Right cardiac atrium (tissue), 5 donors: ENCODE data around the gene CMC4. TPM values are rescaled to one million over a fixed set of nuclear protein-coding genes. Genes with fewer than 3 reads are reported as not detected.

Experiments used
- ATAC-seq, 2 donors: fragments of 200-7000 bp; cut with Tn5 transposase; one replicate each; pipeline versions ENCODE4 v1.8.0 to v1.9.1; 2020; ENCODE audit warnings: moderate library complexity in 2 of 2, mild to moderate bottlenecking in 1 of 2
- DNase-seq, 3 donors: peaks; one replicate each; pipeline ENCODE4 v3.0.0-alpha.2; 2020
- H3K27ac ChIP-seq: one replicate; pipeline ENCODE4 v1.5.1; 2013; ENCODE audit warnings: mild to moderate bottlenecking, low read length, control low read depth, moderate library complexity
- H3K27me3 ChIP-seq: one replicate; pipeline ENCODE4 v1.6.1; 2013; ENCODE audit not compliant: control insufficient read depth, insufficient read depth
- H3K4me1 ChIP-seq: one replicate; pipeline ENCODE4 v1.6.1; 2013; ENCODE audit warnings: low read length; ENCODE audit not compliant: control insufficient read depth, insufficient read depth
- H3K4me3 ChIP-seq: one replicate; pipeline ENCODE4 v1.5.1; 2013; ENCODE audit warnings: low read length, control low read depth
- H3K9me3 ChIP-seq: one replicate; pipeline ENCODE4 v1.6.1; 2013; ENCODE audit warnings: low read length; ENCODE audit not compliant: control insufficient read depth
- WGBS: extraction: QIAGEN DNeasy Blood & Tissue Kit; methylation state at CpG from one replicate; pipeline ENCODE4 v1.1.7; 2013; 5-methylcytosine and 5-hydroxymethylcytosine counted together
- intact Hi-C, 4 donors: fragments of 100-400 bp; cut with DNase I; formaldehyde crosslinking; loops; one replicate each; pipeline versions ENCODE4 v1.11.0 to v1.14.0; 2022 to 2023
- polyA plus RNA-seq: library from polyadenylated mRNA; stranded (reverse); fragments of 200-250 nt; gene quantifications from one replicate; pipeline ENCODE4 v1.2.3, GENCODE V29; 2013
- total RNA-seq, 4 donors: library from RNA; stranded (reverse); fragmentation: NEBNext Ultra II Directional; extraction: Animal tissue kit (Norgen Biotek cat#: 25700); gene quantifications; one replicate each; pipeline ENCODE4 v1.2.1, GENCODE V29; 2021
- donor health status: healthy with polysubstance abuse.
- donor health status: DM: no; HTN: yes; CAD: no.
- donor health status: DM: no; HTN: no; CAD: no.
- donor health status: DM: no; HTN: yes; CAD: no; lungs with severe emphysema.
- donor health status: DM: yes; HTN: yes; CAD: no.

The CMC4 gene
- total and polyA plus RNA-seq, 5 donors, result 18.8 to 56.3 (median 22.2) TPM

DNA sequence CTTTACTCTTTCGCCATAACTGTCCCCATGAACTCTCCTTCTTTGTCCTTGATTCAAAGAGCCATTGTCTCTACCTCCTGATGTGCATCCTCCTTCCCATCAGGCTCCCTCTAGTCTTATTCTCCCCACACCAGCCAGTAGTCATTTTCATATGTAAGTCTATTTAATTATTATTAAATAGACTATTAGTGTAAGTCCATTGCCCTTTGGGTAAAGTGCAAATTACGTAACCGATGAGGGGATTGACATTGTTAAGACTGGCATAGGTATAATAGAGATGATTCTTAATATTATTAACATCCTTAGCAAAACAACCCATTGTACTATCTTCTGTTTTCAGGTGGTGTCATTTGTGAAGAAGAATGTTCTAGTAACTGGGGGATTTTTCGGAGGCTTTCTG lies 16.7 kb downstream of the CMC4 start:
- no peaks in the 10 kb centered on the region for H3K27me3 ChIP-seq
- no peak for DNase-seq
- H3K4me1 ChIP-seq, result peaks cover 2% of the 10 kb centered on the region
- WGBS, result 89% methylated on average over 4 of the region's 4 CpGs
- no peaks in the 10 kb centered on the region for H3K9me3 ChIP-seq
- intact Hi-C loops, result loop anchor here in 1 of 4 donors (10.0 kb wide), 1 partner anchor 69 kb away; no protein-coding TSS in a partner anchor
- ATAC-seq, result no peak
- H3K27ac ChIP-seq, result no peak overlapping the region
- no peak overlapping the region for H3K4me3 ChIP-seq

DNA sequence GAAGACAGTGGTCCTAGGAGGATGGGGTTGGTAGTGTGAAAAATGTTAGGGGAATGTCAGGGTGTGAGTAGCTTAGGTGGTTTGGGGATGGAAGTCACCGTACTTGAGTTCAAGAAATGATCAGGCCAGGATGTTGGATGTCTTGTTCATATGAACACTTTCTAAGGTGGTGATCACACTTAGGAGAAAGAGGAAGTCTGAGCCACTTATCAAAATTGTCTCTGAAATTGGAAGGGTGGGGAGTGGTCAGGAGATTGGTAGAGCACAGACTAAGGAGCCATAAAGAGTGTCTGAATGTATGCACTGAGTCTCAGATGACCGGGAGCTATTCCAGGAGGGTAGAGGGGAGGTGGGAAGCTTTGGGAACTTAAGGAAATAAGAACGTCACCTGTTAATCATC lies 17.3 kb downstream of the CMC4 start:
- no peak for DNase-seq
- Histone ChIP-seq H3K4me3 (no peak overlapping the region), H3K27ac (no peak overlapping the region), H3K4me1 (peaks cover 4% of the 10 kb centered on the region), H3K27me3 (no peaks in the 10 kb centered on the region), H3K9me3 (no peaks in the 10 kb centered on the region)
- WGBS, result 93% methylated on average over 3 of the region's 3 CpGs
- no peak for ATAC-seq
- intact Hi-C loops, result loop anchor here in 1 of 4 donors (10.0 kb wide), 1 partner anchor 69 kb away; no protein-coding TSS in a partner anchor

DNA sequence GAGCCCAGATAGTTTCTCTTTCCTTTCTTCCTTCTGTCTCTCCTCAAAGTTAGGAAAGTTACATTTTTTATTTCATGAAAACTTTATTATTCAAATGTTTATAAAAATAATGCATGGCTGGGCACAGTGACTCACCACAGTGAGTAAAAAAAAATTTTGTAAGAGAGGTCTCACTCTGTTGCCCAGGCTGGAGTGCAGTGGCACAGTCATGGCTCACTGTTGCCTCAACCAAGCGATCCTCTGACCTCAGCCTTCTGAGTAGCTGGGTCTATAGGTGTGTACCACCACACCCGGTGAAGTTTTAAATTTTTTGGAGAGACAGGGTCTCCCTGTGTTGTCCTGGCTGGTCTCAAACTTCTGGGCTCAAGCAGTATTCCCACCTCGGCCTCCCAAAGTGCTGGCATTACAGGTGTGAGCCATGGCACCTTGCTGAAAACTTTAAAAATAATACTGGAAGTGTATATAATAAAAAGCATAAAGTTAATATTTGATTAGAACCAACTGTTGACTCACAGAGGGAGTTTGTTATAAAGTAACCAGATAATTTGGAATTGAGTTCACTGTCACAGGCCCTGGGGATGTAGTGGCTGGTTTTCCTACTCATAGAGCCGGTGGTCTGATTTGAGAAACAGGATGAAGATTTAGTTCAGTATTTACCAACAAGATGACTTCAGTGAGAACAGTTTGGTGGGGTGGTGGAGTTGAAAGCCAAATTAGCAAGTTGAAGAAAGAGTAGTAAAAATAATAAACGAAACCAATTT lies 18.0 kb downstream of the CMC4 start:
- no peaks in the 10 kb centered on the region for H3K9me3 ChIP-seq
- H3K27me3 ChIP-seq, result no peaks in the 10 kb centered on the region
- peaks cover 4% of the 10 kb centered on the region for H3K4me1 ChIP-seq
- ATAC-seq (no peak), DNase-seq (no peak)
- intact Hi-C loops, result loop anchor here in 1 of 4 donors (10.0 kb wide), 1 partner anchor 68 kb away; no protein-coding TSS in a partner anchor
- H3K27ac ChIP-seq, result no peak overlapping the region
- 90% methylated on average over 5 of the region's 5 CpGs for WGBS
- H3K4me3 ChIP-seq, result no peak overlapping the region

DNA sequence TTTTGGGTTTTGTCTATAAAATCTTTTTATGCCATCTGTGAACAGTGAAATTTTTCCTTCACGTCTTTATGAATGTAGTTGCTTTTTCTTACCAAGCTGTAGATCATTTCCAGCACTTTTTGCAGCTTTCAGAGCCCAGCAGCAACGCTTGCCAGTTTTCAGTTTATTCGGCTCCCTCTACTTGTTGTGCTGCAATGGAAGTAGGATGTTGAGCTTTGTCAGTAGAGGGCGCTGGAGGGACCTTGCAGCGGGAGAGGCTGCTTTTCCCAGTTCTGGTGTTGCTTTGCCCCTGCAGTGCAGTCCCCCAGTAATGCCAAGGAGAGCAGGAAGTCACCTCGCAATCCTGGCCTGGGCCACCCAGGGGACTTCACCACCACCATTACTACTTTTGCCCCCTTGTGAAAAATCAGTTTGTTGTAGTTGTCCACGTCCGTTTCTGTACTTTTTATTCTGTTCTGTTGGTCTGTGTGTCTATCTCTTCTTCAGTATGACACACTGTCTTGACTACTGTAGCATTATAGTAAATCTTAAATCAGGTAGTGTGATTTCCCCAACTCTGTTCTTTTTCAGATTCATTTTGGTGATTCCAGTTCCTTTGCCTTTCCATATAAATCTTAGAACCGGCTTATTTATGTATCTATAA lies 21.8 kb downstream of the CMC4 start:
- peaks cover 6% of the 10 kb centered on the region for H3K4me1 ChIP-seq
- no peak overlapping the region for H3K4me3 ChIP-seq
- ATAC-seq, result peak; percentile 72 to 76
- H3K27ac ChIP-seq, result no peak overlapping the region
- peak; percentile 28 to 62 (median 59) for DNase-seq
- 42% methylated on average over 9 of the region's 9 CpGs for WGBS
- H3K27me3 ChIP-seq, result no peaks in the 10 kb centered on the region
- intact Hi-C loops, result no loop called here
- H3K9me3 ChIP-seq, result no peaks in the 10 kb centered on the region

DNA sequence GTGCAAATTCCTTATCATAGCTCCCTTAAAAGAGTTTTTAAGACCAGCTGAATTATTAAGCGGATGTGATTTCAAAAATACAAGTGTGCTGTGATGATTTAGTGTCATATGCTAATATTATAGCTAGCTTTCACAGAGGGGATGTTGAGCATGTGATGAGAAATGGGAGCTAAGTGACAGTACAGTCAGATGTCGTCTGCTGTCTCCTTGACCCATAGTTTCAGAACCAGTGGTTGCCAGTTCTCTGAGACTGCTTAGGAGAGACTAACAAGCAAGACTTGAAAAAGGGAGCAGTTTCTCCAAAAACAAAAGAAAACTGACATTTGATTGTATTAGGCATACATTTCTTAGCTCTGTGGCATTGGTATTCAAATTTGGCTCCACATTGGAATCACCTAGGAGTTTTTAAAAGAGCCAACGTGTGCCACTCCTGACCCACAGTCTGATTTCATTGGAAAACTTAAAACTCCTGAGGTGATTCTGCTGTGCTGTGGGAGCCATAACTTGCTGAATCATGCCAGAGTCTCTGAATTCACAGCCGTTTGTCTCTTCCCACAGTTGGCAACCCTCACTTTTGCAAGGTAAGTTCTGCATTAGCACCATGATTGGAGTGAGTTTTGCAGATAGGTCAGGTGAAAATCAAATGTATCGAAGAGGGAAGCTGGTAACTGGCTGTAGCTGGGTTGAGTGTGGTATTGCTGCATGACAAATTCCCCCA lies 24.0 kb downstream of the CMC4 start:
- no peak for DNase-seq
- H3K4me1 ChIP-seq, result peaks cover 6% of the 10 kb centered on the region
- H3K27me3 ChIP-seq, result no peaks in the 10 kb centered on the region
- no peak overlapping the region for H3K4me3 ChIP-seq
- intact Hi-C loops, result no loop called here
- H3K9me3 ChIP-seq, result no peaks in the 10 kb centered on the region
- 72% methylated on average over 5 of the region's 5 CpGs for WGBS
- H3K27ac ChIP-seq, result no peak overlapping the region
- ATAC-seq, result no peak

DNA sequence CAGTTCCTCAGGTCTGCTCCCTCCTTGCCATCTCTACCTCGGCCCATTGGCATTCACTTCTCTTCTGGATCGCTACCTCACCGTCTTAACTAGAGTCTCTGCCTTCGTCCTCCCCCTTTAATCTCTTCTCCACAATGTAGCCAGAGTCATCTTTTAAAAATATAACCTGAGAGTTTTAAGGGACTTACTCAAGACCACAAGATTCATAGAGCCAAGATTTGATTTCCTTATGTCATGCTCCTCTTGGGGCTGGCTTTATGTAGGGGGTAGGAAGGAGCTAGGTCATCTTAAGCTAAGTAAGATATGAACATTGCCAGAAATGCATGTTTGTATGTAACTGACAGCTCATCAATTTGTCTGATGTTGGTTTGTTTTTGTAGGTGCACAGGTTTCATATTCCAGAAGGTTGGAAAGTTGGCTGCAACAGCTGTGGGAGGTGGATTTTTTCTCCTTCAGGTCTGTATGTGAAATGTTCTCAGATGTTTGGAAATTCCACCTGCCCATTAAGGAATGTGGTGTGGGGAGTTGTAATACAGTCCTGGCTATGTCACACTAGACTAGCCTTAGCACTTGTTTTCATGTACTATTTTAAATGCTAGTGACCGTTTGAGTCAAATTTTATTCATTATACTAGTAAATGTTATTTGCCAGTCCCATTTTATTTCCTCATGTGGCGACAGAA lies 24.7 kb downstream of the CMC4 start:
- no peak for ATAC-seq
- peaks cover 6% of the 10 kb centered on the region for H3K4me1 ChIP-seq
- H3K27ac ChIP-seq, result no peak overlapping the region
- 81% methylated on average over 6 of the region's 6 CpGs for WGBS
- intact Hi-C loops, result no loop called here
- H3K27me3 ChIP-seq, result no peaks in the 10 kb centered on the region
- H3K4me3 ChIP-seq, result no peak overlapping the region
- H3K9me3 ChIP-seq, result no peaks in the 10 kb centered on the region
- DNase-seq, result no peak

DNA sequence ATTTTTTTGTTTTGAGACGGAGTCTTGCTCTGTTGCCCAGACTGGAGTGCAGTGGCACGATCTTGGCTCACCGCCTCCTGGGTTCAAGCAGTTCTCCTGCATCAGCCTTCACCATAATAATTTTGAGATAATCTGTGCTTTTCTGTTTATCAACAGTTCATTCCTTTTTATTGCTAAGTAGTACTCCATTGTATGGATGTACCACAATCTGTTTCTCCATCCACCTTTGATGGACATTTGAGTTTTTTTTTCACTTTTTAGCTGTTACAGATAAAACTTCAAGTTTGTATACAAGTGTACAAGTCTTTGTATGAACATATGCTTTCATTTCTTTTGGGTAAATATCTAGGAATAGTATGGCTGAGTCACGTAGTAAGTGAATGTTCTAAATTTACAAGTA lies 35.2 kb downstream of the CMC4 start:
- Histone ChIP-seq H3K27ac (no peak overlapping the region), H3K9me3 (no peaks in the 10 kb centered on the region), H3K4me1 (peaks cover 2% of the 10 kb centered on the region), H3K4me3 (no peak overlapping the region), H3K27me3 (no peaks in the 10 kb centered on the region)
- intact Hi-C loops, result no loop called here
- DNase-seq, result no peak
- 95% methylated on average over 4 of the region's 4 CpGs for WGBS
- ATAC-seq, result no peak

DNA sequence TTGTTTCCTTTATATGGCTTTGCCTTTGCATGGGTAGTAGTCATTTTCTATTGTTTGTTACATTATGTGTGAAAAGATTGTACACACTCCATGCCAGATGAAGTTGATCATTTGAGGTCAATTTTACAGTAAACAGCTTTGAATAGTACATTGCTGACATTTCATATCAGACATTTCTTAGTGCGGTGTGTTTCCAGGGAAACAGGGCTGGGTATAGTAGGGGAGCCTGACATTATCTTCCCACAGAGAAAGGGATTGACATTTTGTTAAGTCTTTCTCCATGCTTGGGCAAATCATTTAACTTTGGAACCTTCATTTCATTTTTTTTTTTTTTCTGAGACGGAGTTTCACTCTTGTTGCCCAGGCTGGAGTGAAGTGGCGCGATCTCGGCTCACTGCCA lies 39.3 kb downstream of the CMC4 start:
- DNase-seq, result no peak
- no peaks in the 10 kb centered on the region for H3K27me3 ChIP-seq
- intact Hi-C loops, result no loop called here
- H3K4me3 ChIP-seq, result no peak overlapping the region
- no peak overlapping the region for H3K27ac ChIP-seq
- no peak for ATAC-seq
- 80% methylated on average over 5 of the region's 5 CpGs for WGBS
- no peaks in the 10 kb centered on the region for H3K9me3 ChIP-seq
- H3K4me1 ChIP-seq, result peaks cover 4% of the 10 kb centered on the region

DNA sequence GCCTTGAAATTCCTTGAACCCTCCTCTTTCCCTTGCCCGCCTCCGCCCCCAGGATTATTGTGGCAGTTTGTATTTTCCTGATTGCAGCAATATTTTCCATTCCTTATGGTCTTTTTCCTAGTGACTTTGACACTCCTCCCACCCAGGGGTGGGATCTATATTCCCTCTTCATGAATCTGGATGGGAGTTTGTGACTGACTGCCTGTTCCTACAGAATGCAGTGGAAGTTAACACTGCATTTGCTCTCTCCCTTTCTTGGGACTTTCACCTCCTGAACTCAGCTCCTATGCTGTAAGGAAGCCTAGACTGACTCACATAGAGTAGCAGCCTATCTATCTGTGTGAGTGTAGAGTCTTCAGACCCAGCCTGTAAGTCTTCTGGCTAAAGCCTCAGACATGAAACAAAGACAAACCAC lies 42.1 kb downstream of the CMC4 start:
- no peak for DNase-seq
- no peaks in the 10 kb centered on the region for H3K9me3 ChIP-seq
- H3K27ac ChIP-seq, result peak overlapping the region; percentile 88
- intact Hi-C loops, result no loop called here
- ATAC-seq, result no peak
- peaks cover 4% of the 10 kb centered on the region for H3K4me1 ChIP-seq
- 67% methylated on average over 2 of the region's 2 CpGs for WGBS
- peak overlapping the region; percentile 69 for H3K4me3 ChIP-seq
- no peaks in the 10 kb centered on the region for H3K27me3 ChIP-seq

DNA sequence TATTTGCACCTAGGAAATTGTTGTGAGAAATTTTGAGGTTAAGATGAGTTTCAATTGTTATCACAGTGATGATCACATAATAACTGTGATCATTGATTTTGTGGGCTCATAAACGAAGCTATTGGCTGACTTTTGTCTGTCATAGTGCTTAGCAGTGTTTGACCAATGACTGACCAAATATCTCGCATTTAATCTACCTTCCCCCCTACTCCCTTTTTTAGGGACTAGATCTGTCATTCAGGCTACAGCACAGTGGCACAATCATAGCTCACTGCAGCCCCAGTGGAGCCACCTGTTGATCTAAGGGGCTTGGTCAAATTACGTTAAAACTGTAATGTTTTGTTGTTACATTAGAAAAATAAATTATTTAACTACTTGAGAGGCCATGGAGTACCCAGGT lies 42.8 kb downstream of the CMC4 start:
- DNase-seq (no peak), ATAC-seq (no peak)
- Histone ChIP-seq H3K9me3 (no peaks in the 10 kb centered on the region), H3K4me3 (peak overlapping the region; percentile 69), H3K27ac (peak overlapping the region; percentile 73), H3K4me1 (peaks cover 4% of the 10 kb centered on the region), H3K27me3 (no peaks in the 10 kb centered on the region)
- intact Hi-C loops, result no loop called here
- WGBS, result 13% methylated on average over 3 of the region's 3 CpGs
